ENCODE data around the gene SDK1.

SDK1 gene

DNA sequence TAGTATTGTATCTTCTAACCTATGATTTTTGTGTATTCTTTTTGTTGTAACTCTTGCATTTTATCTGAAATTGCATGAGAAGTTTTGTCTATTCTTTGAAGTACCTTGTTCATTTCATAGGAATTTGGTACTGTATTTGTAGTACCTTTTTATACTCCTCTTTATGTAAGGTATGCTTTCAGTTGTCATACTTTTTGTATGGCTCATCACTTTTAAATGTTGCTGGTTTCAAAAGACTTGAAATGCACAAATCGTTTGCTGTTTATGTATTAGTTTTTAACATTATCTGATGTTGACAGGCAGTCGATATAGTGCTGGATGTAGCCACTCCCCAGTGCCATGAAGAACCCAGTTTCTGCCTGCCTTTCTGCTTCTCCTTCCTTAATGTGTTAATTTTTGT is 158.1 kb downstream of the SDK1 start:
- Histone ChIP-seq H3K36me3 (ENCODE audit: control insufficient read depth in 1 of 2, insufficient read depth in 2 of 2, low read length in 2 of 2) (peaks cover 2% of the 10 kb centered on the region in 2 experiments), H3K4me3 (ENCODE audit: low read depth, low read length) (no peak overlapping the region), H4K91ac (ENCODE audit: low read depth, low read length) (no peak overlapping the region), H3K27me3 (ENCODE audit: insufficient read depth, low read length) (no peaks in the 10 kb centered on the region), H3K23ac (ENCODE audit: low read length) (no peak overlapping the region), H3K4me2 (ENCODE audit: low read length) (no peak overlapping the region), H2AFZ (ENCODE audit: insufficient read depth, low read length, poor library complexity) (no peak overlapping the region), H3K9ac (ENCODE audit: low read length) (no peak overlapping the region), H2BK5ac (ENCODE audit: low read depth, low read length, poor library complexity) (no peak overlapping the region), H3K79me1 (ENCODE audit: low read length) (no peaks in the 10 kb centered on the region), H2BK120ac (ENCODE audit: insufficient read depth, low read length, poor library complexity) (no peak overlapping the region), H4K8ac (ENCODE audit: low read depth, low read length) (no peak overlapping the region), H3K4me1 (ENCODE audit: control insufficient read depth in 1 of 2, insufficient read depth in 2 of 2, low read length in 2 of 2) (peaks cover 5 to 16% of the 10 kb centered on the region in 2 experiments), H3K27ac (ENCODE audit: low read depth, low read length) (no peak overlapping the region), H3K14ac (ENCODE audit: low read length) (no peak overlapping the region), H3K79me2 (ENCODE audit: control insufficient read depth, insufficient read depth, low read length, poor library complexity) (peaks cover 3% of the 10 kb centered on the region), H2BK12ac (ENCODE audit: low read length) (no peak overlapping the region), H3K18ac (ENCODE audit: low read length) (no peak overlapping the region), H2AK5ac (ENCODE audit: low read length) (no peak overlapping the region), H4K12ac (ENCODE audit: low read depth, low read length) (no peak overlapping the region), H3K4ac (ENCODE audit: low read depth, low read length) (no peak overlapping the region), H3K9me3 (ENCODE audit: insufficient read depth, low read depth, low read length) (no peaks in the 10 kb centered on the region)
- DNase-seq, result peak in 1 of 2 donors; percentile 61
- no CpG with 5 or more reads among the region's 2 CpGs for WGBS (ENCODE audit: extremely low coverage, insufficient coverage, insufficient read length)

DNA sequence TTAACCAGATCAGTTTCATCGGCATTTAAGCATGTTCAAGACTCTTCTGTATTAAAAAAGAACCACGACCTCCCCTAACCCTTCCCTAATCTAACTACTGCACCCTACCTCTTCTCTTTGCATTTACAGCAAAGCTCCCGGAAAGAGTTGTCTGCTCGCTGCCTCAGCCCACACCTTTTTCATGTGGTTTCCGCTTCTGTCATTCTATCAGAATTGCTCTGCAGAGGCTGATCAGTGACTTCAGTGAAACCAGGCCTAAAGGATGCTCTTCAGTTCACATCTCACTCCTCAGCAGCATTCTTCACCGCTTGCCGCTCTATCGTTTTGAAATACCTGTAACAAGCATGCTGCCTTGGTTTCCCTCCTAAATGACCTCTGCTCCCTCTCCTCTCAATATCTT is 160.9 kb downstream of the SDK1 start:
- Histone ChIP-seq H2AK5ac (ENCODE audit: low read length) (no peak overlapping the region), H3K4me1 (ENCODE audit: control insufficient read depth in 1 of 2, insufficient read depth in 2 of 2, low read length in 2 of 2) (peaks cover 2 to 12% of the 10 kb centered on the region in 2 experiments), H3K36me3 (ENCODE audit: control insufficient read depth in 1 of 2, insufficient read depth in 2 of 2, low read length in 2 of 2) (peaks cover 2% of the 10 kb centered on the region in 2 experiments), H3K79me2 (ENCODE audit: control insufficient read depth, insufficient read depth, low read length, poor library complexity) (no peaks in the 10 kb centered on the region), H2BK12ac (ENCODE audit: low read length) (no peak overlapping the region), H2BK5ac (ENCODE audit: low read depth, low read length, poor library complexity) (no peak overlapping the region), H3K9ac (ENCODE audit: low read length) (no peak overlapping the region), H3K18ac (ENCODE audit: low read length) (no peak overlapping the region), H3K27ac (ENCODE audit: low read depth, low read length) (no peak overlapping the region), H3K27me3 (ENCODE audit: insufficient read depth, low read length) (no peaks in the 10 kb centered on the region), H4K12ac (ENCODE audit: low read depth, low read length) (no peak overlapping the region), H3K14ac (ENCODE audit: low read length) (no peak overlapping the region), H3K4ac (ENCODE audit: low read depth, low read length) (no peak overlapping the region), H3K4me2 (ENCODE audit: low read length) (no peak overlapping the region), H2BK120ac (ENCODE audit: insufficient read depth, low read length, poor library complexity) (no peak overlapping the region), H2AFZ (ENCODE audit: insufficient read depth, low read length, poor library complexity) (no peak overlapping the region), H3K23ac (ENCODE audit: low read length) (no peak overlapping the region), H3K79me1 (ENCODE audit: low read length) (no peaks in the 10 kb centered on the region), H4K91ac (ENCODE audit: low read depth, low read length) (no peak overlapping the region), H4K8ac (ENCODE audit: low read depth, low read length) (no peak overlapping the region), H3K4me3 (ENCODE audit: low read depth, low read length) (no peak overlapping the region), H3K9me3 (ENCODE audit: insufficient read depth, low read depth, low read length) (no peaks in the 10 kb centered on the region)
- no CpG with 5 or more reads among the region's 8 CpGs for WGBS (ENCODE audit: extremely low coverage, insufficient coverage, insufficient read length)
- DNase-seq, result no peak

- H2AFZ ChIP-seq (ENCODE audit: insufficient read depth, low read length, poor library complexity), result no peak overlapping the region
- no peak overlapping the region for H3K14ac ChIP-seq (ENCODE audit: low read length)
- H3K4ac ChIP-seq (ENCODE audit: low read depth, low read length), result no peak overlapping the region
- WGBS (ENCODE audit: extremely low coverage, insufficient coverage, insufficient read length), result no CpG with 5 or more reads among the region's 1 CpG
- no peak overlapping the region for H2BK12ac ChIP-seq (ENCODE audit: low read length)
- H3K36me3 ChIP-seq (ENCODE audit: control insufficient read depth in 1 of 2, insufficient read depth in 2 of 2, low read length in 2 of 2), result peaks cover 0 to 2% of the 10 kb centered on the region in 2 experiments
- no peaks in the 10 kb centered on the region for H3K9me3 ChIP-seq (ENCODE audit: insufficient read depth, low read depth, low read length)
- no peak overlapping the region for H2BK5ac ChIP-seq (ENCODE audit: low read depth, low read length, poor library complexity)
- no peak for DNase-seq
- H3K79me1 ChIP-seq (ENCODE audit: low read length), result no peaks in the 10 kb centered on the region
- H4K12ac ChIP-seq (ENCODE audit: low read depth, low read length), result no peak overlapping the region
- no peaks in the 10 kb centered on the region for H3K79me2 ChIP-seq (ENCODE audit: control insufficient read depth, insufficient read depth, low read length, poor library complexity)
- no peak overlapping the region for H3K27ac ChIP-seq (ENCODE audit: low read depth, low read length)
- no peak overlapping the region for H3K4me2 ChIP-seq (ENCODE audit: low read length)
- H3K23ac ChIP-seq (ENCODE audit: low read length), result no peak overlapping the region
- H3K27me3 ChIP-seq (ENCODE audit: insufficient read depth, low read length), result no peaks in the 10 kb centered on the region
- H4K91ac ChIP-seq (ENCODE audit: low read depth, low read length), result no peak overlapping the region
- H3K18ac ChIP-seq (ENCODE audit: low read length), result no peak overlapping the region
- H2AK5ac ChIP-seq (ENCODE audit: low read length), result no peak overlapping the region
- no peak overlapping the region for H2BK120ac ChIP-seq (ENCODE audit: insufficient read depth, low read length, poor library complexity)
- H3K4me1 ChIP-seq (ENCODE audit: control insufficient read depth in 1 of 2, insufficient read depth in 2 of 2, low read length in 2 of 2), result peaks cover 2 to 9% of the 10 kb centered on the region in 2 experiments
- no peak overlapping the region for H3K9ac ChIP-seq (ENCODE audit: low read length)
- no peak overlapping the region for H4K8ac ChIP-seq (ENCODE audit: low read depth, low read length)
- no peak overlapping the region for H3K4me3 ChIP-seq (ENCODE audit: low read depth, low read length)
Observed at GRCh38 chr7:3463696-3464095, 162.6 kb downstream of the SDK1 start.

DNA sequence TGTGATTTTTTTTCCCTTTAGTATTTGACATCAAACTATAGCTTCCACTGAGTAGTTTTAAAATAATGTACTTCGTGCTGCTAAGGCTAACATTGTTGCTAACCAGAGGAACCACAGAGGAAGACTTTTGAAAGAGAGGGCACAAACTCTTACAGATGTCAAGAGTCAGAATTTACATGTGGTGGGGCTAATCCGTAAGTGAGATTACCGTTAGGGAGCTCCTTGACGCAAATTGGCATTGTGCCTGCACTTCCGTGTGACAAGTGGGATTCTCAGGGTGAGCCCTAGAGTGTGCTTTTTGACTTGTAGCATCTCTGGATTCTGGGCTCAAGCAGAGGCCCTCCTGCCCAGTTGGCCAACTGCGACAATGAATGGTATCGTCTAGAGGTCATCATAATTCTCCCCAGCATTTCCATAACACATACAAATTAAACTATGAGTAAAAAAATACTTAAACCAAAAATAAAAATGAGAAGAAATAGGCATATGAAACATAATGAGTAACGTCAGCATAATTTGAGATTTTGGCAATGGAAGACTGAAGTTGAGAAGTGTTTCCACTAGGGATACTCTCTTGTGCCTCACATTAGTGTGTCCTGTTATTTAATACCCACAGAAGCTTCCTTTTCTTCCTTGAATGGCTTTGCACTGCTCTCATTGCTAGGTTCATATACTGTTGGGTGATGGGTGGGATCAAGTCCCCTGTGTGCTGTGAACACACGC is 164.0 kb downstream of the SDK1 start:
- H3K4me1 ChIP-seq (ENCODE audit: control insufficient read depth in 1 of 2, insufficient read depth in 2 of 2, low read length in 2 of 2), result peaks cover 2 to 9% of the 10 kb centered on the region in 2 experiments
- DNase-seq, result no peak
- H3K4ac ChIP-seq (ENCODE audit: low read depth, low read length), result no peak overlapping the region
- no peaks in the 10 kb centered on the region for H3K9me3 ChIP-seq (ENCODE audit: insufficient read depth, low read depth, low read length)
- no peak overlapping the region for H3K14ac ChIP-seq (ENCODE audit: low read length)
- H3K79me1 ChIP-seq (ENCODE audit: low read length), result no peaks in the 10 kb centered on the region
- H4K91ac ChIP-seq (ENCODE audit: low read depth, low read length), result no peak overlapping the region
- H3K79me2 ChIP-seq (ENCODE audit: control insufficient read depth, insufficient read depth, low read length, poor library complexity), result no peaks in the 10 kb centered on the region
- H3K18ac ChIP-seq (ENCODE audit: low read length), result peak overlapping the region; percentile 64
- no peak overlapping the region for H2BK12ac ChIP-seq (ENCODE audit: low read length)
- WGBS (ENCODE audit: extremely low coverage, insufficient coverage, insufficient read length), result no CpG with 5 or more reads among the region's 9 CpGs
- no peaks in the 10 kb centered on the region for H3K27me3 ChIP-seq (ENCODE audit: insufficient read depth, low read length)
- H3K4me3 ChIP-seq (ENCODE audit: low read depth, low read length), result no peak overlapping the region
- no peak overlapping the region for H4K12ac ChIP-seq (ENCODE audit: low read depth, low read length)
- no peak overlapping the region for H3K4me2 ChIP-seq (ENCODE audit: low read length)
- no peak overlapping the region for H3K23ac ChIP-seq (ENCODE audit: low read length)
- no peak overlapping the region for H2AK5ac ChIP-seq (ENCODE audit: low read length)
- H2BK120ac ChIP-seq (ENCODE audit: insufficient read depth, low read length, poor library complexity), result no peak overlapping the region
- H4K8ac ChIP-seq (ENCODE audit: low read depth, low read length), result no peak overlapping the region
- H3K27ac ChIP-seq (ENCODE audit: low read depth, low read length), result no peak overlapping the region
- no peak overlapping the region for H2AFZ ChIP-seq (ENCODE audit: insufficient read depth, low read length, poor library complexity)
- peaks cover 0 to 2% of the 10 kb centered on the region in 2 experiments for H3K36me3 ChIP-seq (ENCODE audit: control insufficient read depth in 1 of 2, insufficient read depth in 2 of 2, low read length in 2 of 2)
- no peak overlapping the region for H3K9ac ChIP-seq (ENCODE audit: low read length)
- no peak overlapping the region for H2BK5ac ChIP-seq (ENCODE audit: low read depth, low read length, poor library complexity)

Data from trophoblast cell (in vitro differentiated cells and primary cell).